Testis (tissue), 2 donors: ENCODE data around the gene TRPC4AP.

Experiments
- POLR2A ChIP-seq: fragments of 450-650 bp; IDR thresholded peaks from one replicate; pipeline ENCODE4 v1.6.1; 2017; ENCODE audit warnings: antibody characterized with exemption, mild to moderate bottlenecking, moderate library complexity
- TF ChIP-seq, protein P1 (sequence below), 3 experiments: fragments of 450-650 bp in 2 of 3; fragments of 200-600 bp in 1 of 3; sonication (generic) in 1 of 3; IDR thresholded peaks; one replicate each; pipeline ENCODE4 v1.5.1; 2016 to 2019; ENCODE audit warnings: antibody characterized with exemption in 3 of 3, mild to moderate bottlenecking in 2 of 3, moderate library complexity in 1 of 3

GRCh38 chr20:35020108-35020928 is 72.3 kb downstream of the TRPC4AP start:
- TF ChIP-seq, protein P1, sequence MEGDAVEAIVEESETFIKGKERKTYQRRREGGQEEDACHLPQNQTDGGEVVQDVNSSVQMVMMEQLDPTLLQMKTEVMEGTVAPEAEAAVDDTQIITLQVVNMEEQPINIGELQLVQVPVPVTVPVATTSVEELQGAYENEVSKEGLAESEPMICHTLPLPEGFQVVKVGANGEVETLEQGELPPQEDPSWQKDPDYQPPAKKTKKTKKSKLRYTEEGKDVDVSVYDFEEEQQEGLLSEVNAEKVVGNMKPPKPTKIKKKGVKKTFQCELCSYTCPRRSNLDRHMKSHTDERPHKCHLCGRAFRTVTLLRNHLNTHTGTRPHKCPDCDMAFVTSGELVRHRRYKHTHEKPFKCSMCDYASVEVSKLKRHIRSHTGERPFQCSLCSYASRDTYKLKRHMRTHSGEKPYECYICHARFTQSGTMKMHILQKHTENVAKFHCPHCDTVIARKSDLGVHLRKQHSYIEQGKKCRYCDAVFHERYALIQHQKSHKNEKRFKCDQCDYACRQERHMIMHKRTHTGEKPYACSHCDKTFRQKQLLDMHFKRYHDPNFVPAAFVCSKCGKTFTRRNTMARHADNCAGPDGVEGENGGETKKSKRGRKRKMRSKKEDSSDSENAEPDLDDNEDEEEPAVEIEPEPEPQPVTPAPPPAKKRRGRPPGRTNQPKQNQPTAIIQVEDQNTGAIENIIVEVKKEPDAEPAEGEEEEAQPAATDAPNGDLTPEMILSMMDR (IDR thresholded peaks at IDR 0.05) = no peak
- no peak for TF ChIP-seq POLR2A
